ENCODE data around the gene PLIN1. TPM values are rescaled to one million over a fixed set of nuclear protein-coding genes. Genes with fewer than 3 reads are reported as not detected.

PLIN1 gene
- total and polyA plus RNA-seq, 2 experiments from 2014 or later = 6.3 to 6.8 TPM

- Histone ChIP-seq H3K9me3 (ENCODE audit: low read depth) (no peaks in the 10 kb centered on the region), H3K4me2 (peak overlapping the region; percentile 98), H3K79me2 (peaks cover 3% of the 10 kb centered on the region), H3K27ac (no peak overlapping the region), H3K27me3 (no peaks in the 10 kb centered on the region), H4K20me1 (ENCODE audit: insufficient read depth, poor library complexity, severe bottlenecking) (no peaks in the 10 kb centered on the region), H3K4me3 (peak overlapping the region; percentile 89), H3K36me3 (replicated peaks; ENCODE audit: insufficient read depth, low read depth) (no peaks in the 10 kb centered on the region), H2AFZ (peak overlapping the region; percentile 96), H3K9me2 (replicated peaks; ENCODE audit: insufficient read depth) (no peaks in the 10 kb centered on the region), H3K4me1 (ENCODE audit: insufficient read depth) (no peaks in the 10 kb centered on the region)
- no peak for DNase-seq (ENCODE audit: low spot score)
- WGBS (ENCODE audit: low lambda C conversion rate, missing lambda C conversion rate) = 38% methylated on average over 14 of the region's 14 CpGs
- TF ChIP-seq EZH2phosphoT487 (IDR thresholded peaks at IDR 0.05; ENCODE audit: low read depth, severe bottlenecking, unreplicated experiment) (no peak), CTCF (IDR thresholded peaks at IDR 0.05; ENCODE audit: poor library complexity) (no peak), EZH2 (IDR thresholded peaks at IDR 0.05; ENCODE audit: borderline replicate concordance) (no peak)
Observed at GRCh38 chr15:89654301-89654761, 24.8 kb downstream of the PLIN1 start.

GRCh38 chr15:89653578-89653977, 25.6 kb downstream of the PLIN1 start:
- no peak overlapping the region for H3K4me2 ChIP-seq
- no peaks in the 10 kb centered on the region for H3K9me2 ChIP-seq (replicated peaks; ENCODE audit: insufficient read depth)
- 91% methylated on average over 2 of the region's 2 CpGs for WGBS (ENCODE audit: low lambda C conversion rate, missing lambda C conversion rate)
- H3K27me3 ChIP-seq = no peaks in the 10 kb centered on the region
- no peaks in the 10 kb centered on the region for H3K36me3 ChIP-seq (replicated peaks; ENCODE audit: insufficient read depth, low read depth)
- H2AFZ ChIP-seq = no peak overlapping the region
- H3K4me1 ChIP-seq (ENCODE audit: insufficient read depth) = no peaks in the 10 kb centered on the region
- no peaks in the 10 kb centered on the region for H3K9me3 ChIP-seq (ENCODE audit: low read depth)
- no peak for TF ChIP-seq EZH2phosphoT487 (IDR thresholded peaks at IDR 0.05; ENCODE audit: low read depth, severe bottlenecking, unreplicated experiment)
- TF ChIP-seq EZH2 (IDR thresholded peaks at IDR 0.05; ENCODE audit: borderline replicate concordance) = no peak
- TF ChIP-seq CTCF (IDR thresholded peaks at IDR 0.05; ENCODE audit: poor library complexity) = no peak
- DNase-seq (ENCODE audit: low spot score) = no peak
- no peak overlapping the region for H3K27ac ChIP-seq
- H3K4me3 ChIP-seq = no peak overlapping the region
- H3K79me2 ChIP-seq = peaks cover 3% of the 10 kb centered on the region
- no peaks in the 10 kb centered on the region for H4K20me1 ChIP-seq (ENCODE audit: insufficient read depth, poor library complexity, severe bottlenecking)

GRCh38 chr15:89652666-89653065, 26.5 kb downstream of the PLIN1 start:
- Histone ChIP-seq H2AFZ (no peak overlapping the region), H3K36me3 (replicated peaks; ENCODE audit: insufficient read depth, low read depth) (no peaks in the 10 kb centered on the region), H4K20me1 (ENCODE audit: insufficient read depth, poor library complexity, severe bottlenecking) (no peaks in the 10 kb centered on the region), H3K4me2 (no peak overlapping the region), H3K79me2 (peaks cover 3% of the 10 kb centered on the region), H3K27me3 (no peaks in the 10 kb centered on the region), H3K27ac (no peak overlapping the region), H3K4me1 (ENCODE audit: insufficient read depth) (no peaks in the 10 kb centered on the region), H3K9me2 (replicated peaks; ENCODE audit: insufficient read depth) (no peaks in the 10 kb centered on the region), H3K9me3 (ENCODE audit: low read depth) (no peaks in the 10 kb centered on the region), H3K4me3 (no peak overlapping the region)
- 91% methylated on average over 13 of the region's 16 CpGs for WGBS (ENCODE audit: low lambda C conversion rate, missing lambda C conversion rate)
- DNase-seq (ENCODE audit: low spot score) = no peak
- no peak for TF ChIP-seq CTCF (IDR thresholded peaks at IDR 0.05; ENCODE audit: poor library complexity)
- TF ChIP-seq EZH2phosphoT487 (IDR thresholded peaks at IDR 0.05; ENCODE audit: low read depth, severe bottlenecking, unreplicated experiment) = no peak
- TF ChIP-seq EZH2 (IDR thresholded peaks at IDR 0.05; ENCODE audit: borderline replicate concordance) = no peak

DNA sequence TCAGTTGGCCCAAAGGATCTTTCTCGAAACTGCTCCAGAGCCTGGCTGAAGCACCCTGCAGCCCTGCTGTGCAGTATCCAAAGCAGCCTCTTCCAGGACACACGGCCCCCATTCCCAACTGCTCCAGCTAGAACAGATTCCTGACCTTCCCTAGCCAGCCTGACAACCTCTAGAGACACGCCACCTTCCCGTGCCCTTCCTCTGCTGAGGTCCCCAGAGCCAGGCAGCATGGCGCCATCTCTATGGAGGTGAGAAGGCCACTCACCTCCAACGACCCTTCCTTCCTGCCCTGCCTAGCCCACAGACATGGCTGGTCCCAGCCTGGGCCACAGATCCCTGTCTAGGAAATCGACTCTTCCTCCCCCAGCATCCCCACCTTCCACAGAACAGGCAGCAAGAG, 27.0 kb downstream of the PLIN1 start:
- 69% methylated on average over 7 of the region's 7 CpGs for WGBS (ENCODE audit: low lambda C conversion rate, missing lambda C conversion rate)
- Histone ChIP-seq H3K9me3 (ENCODE audit: low read depth) (no peaks in the 10 kb centered on the region), H3K4me1 (ENCODE audit: insufficient read depth) (no peaks in the 10 kb centered on the region), H3K4me2 (no peak overlapping the region), H3K27me3 (no peaks in the 10 kb centered on the region), H3K36me3 (replicated peaks; ENCODE audit: insufficient read depth, low read depth) (no peaks in the 10 kb centered on the region), H3K27ac (no peak overlapping the region), H2AFZ (no peak overlapping the region), H3K9me2 (replicated peaks; ENCODE audit: insufficient read depth) (no peaks in the 10 kb centered on the region), H4K20me1 (ENCODE audit: insufficient read depth, poor library complexity, severe bottlenecking) (no peaks in the 10 kb centered on the region), H3K4me3 (no peak overlapping the region), H3K79me2 (peaks cover 3% of the 10 kb centered on the region)
- TF ChIP-seq CTCF (IDR thresholded peaks at IDR 0.05; ENCODE audit: poor library complexity) (no peak), EZH2 (IDR thresholded peaks at IDR 0.05; ENCODE audit: borderline replicate concordance) (no peak), EZH2phosphoT487 (IDR thresholded peaks at IDR 0.05; ENCODE audit: low read depth, severe bottlenecking, unreplicated experiment) (no peak)
- DNase-seq (ENCODE audit: low spot score) = no peak
